Activated T-cell treated with anti-CD3 and anti-CD28 coated beads, Interleukin-2, amount 50 U/mL, for 24 hours (primary cell): ENCODE measurements around the gene KCNJ6.

Experiments used
- DNase-seq: peaks from one replicate; pipeline ENCODE4 v3.0.0-alpha.2; 2020
- H3K27ac Mint-ChIP-seq: 2 replicates; pipeline ENCODE4 v1.8.0; 2020; ENCODE audit warnings: mild to moderate bottlenecking, mixed read lengths
- H3K27me3 Mint-ChIP-seq: 2 replicates; pipeline ENCODE4 v1.8.0; 2020; ENCODE audit warnings: mixed read lengths
- H3K36me3 Mint-ChIP-seq: 2 replicates; pipeline ENCODE4 v1.8.0; 2020; ENCODE audit warnings: low read depth, mixed read lengths
- H3K4me1 Mint-ChIP-seq: 2 replicates; pipeline ENCODE4 v1.8.0; 2020; ENCODE audit warnings: low read depth, mixed read lengths
- H3K4me3 Mint-ChIP-seq: 2 replicates; pipeline ENCODE4 v1.8.0; 2020; ENCODE audit warnings: mild to moderate bottlenecking, moderate library complexity, mixed read lengths
- H3K9me3 Mint-ChIP-seq: 2 replicates; pipeline ENCODE4 v1.8.0; 2020; ENCODE audit warnings: mixed read lengths

KCNJ6 gene

GRCh38 chr21:37833301-37833700, 83.0 kb downstream of the KCNJ6 start:
- H3K36me3 Mint-ChIP-seq: no peaks in the 10 kb centered on the region
- no peak for DNase-seq
- no peaks in the 10 kb centered on the region for H3K9me3 Mint-ChIP-seq
- no peak overlapping the region for H3K27ac Mint-ChIP-seq
- H3K4me1 Mint-ChIP-seq: no peaks in the 10 kb centered on the region
- H3K27me3 Mint-ChIP-seq: peaks cover 19% of the 10 kb centered on the region
- H3K4me3 Mint-ChIP-seq: no peak overlapping the region

DNA sequence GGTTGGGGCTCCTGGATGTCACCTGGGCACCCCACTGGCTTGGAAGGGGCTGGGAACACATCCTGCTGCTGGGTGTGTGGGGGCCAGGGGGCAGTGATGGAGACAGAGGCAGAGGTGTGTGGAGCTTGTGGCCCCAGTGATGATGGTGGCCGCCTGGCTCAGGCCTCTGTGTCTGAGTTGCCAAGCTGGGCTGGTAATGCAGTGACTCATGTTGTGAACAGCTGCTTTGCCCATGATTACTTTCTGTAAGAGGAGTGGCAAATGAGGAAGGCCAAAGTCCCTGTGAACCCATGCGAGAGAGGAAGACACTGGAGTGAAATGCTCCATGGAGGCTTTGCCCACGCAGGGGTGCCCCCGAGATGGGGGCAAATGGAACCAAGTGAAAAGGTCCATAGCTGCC, 86.8 kb downstream of the KCNJ6 start:
- Mint-ChIP-seq H3K4me3 (no peak overlapping the region), H3K27ac (no peak overlapping the region)

DNA sequence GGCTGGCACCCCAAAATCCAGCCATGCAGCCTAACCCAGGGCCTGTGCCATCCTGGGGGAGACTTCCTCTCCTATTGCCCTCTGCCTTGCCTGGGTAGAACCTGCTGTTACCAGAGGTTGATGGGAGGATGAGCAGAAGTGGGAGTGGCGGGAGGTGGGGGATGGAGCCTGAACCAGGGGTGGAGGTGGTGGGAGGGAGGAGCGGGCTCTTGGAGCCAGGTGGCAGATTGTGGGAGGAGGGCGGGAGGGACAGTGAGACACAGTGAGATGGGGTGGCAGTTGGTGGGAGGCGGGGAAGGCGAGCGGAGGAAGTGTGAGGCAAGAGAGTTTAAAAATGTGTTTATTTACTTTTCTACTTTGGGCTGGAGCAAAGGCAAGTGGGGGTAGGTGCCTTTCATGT, 87.3 kb downstream of the KCNJ6 start:
- DNase-seq: no peak
- H3K36me3 Mint-ChIP-seq: no peaks in the 10 kb centered on the region

More for the DNA sequence above, 86.8 kb downstream of the KCNJ6 start:
- Mint-ChIP-seq H3K36me3 (no peaks in the 10 kb centered on the region), H3K9me3 (no peaks in the 10 kb centered on the region), H3K27me3 (peaks cover 22% of the 10 kb centered on the region), H3K4me1 (no peaks in the 10 kb centered on the region)
- no peak for DNase-seq

GRCh38 chr21:37828556-37828955, 87.7 kb downstream of the KCNJ6 start:
- DNase-seq: no peak
- no peaks in the 10 kb centered on the region for H3K36me3 Mint-ChIP-seq
- no peak overlapping the region for H3K4me3 Mint-ChIP-seq
- peaks cover 19% of the 10 kb centered on the region for H3K27me3 Mint-ChIP-seq
- no peaks in the 10 kb centered on the region for H3K9me3 Mint-ChIP-seq
- no peak overlapping the region for H3K27ac Mint-ChIP-seq
- no peaks in the 10 kb centered on the region for H3K4me1 Mint-ChIP-seq

More for the DNA sequence above, 87.3 kb downstream of the KCNJ6 start:
- Mint-ChIP-seq H3K4me3 (no peak overlapping the region), H3K9me3 (no peaks in the 10 kb centered on the region), H3K27me3 (peaks cover 22% of the 10 kb centered on the region), H3K27ac (no peak overlapping the region), H3K4me1 (no peaks in the 10 kb centered on the region)

GRCh38 chr21:37827913-37828312, 88.3 kb downstream of the KCNJ6 start:
- no peaks in the 10 kb centered on the region for H3K36me3 Mint-ChIP-seq
- H3K4me3 Mint-ChIP-seq: no peak overlapping the region
- H3K27me3 Mint-ChIP-seq: peaks cover 23% of the 10 kb centered on the region
- DNase-seq: no peak
- H3K4me1 Mint-ChIP-seq: no peaks in the 10 kb centered on the region
- no peaks in the 10 kb centered on the region for H3K9me3 Mint-ChIP-seq
- H3K27ac Mint-ChIP-seq: no peak overlapping the region

DNA sequence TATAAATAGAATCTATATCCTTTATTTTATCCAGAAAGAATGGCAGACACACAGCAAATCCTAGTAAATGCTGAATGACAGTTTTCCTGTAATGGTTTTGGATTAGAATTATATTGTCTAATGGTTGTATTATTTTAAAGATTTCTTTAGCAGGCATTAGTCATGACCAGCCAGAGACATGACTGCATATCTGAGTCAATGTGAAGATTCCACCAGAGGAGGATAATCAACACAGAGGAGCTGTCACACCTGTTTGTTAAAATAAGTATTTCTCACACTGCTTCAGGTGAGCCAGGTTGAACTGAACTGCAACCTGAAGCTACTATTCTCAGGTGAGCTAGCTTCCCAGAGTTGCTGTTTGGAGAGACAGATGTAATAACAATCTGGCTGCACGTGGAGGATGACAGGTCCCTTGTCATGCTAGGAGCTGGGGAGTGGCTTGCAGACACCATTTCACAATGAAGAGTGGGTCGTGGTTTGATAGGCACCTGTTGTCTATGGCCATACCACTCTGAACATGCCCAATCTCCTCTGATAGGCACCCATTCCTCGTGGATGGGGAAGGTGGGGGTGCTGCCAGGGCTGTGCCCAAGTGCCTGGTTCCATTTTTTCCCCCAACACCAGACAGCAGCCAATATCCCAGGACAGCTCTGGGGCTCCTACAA, 94.3 kb downstream of the KCNJ6 start:
- no peak for DNase-seq
- peaks cover 12% of the 10 kb centered on the region for H3K27me3 Mint-ChIP-seq
- H3K36me3 Mint-ChIP-seq: no peaks in the 10 kb centered on the region
- no peak overlapping the region for H3K4me3 Mint-ChIP-seq
- no peaks in the 10 kb centered on the region for H3K4me1 Mint-ChIP-seq
- no peaks in the 10 kb centered on the region for H3K9me3 Mint-ChIP-seq
- no peak overlapping the region for H3K27ac Mint-ChIP-seq

DNA sequence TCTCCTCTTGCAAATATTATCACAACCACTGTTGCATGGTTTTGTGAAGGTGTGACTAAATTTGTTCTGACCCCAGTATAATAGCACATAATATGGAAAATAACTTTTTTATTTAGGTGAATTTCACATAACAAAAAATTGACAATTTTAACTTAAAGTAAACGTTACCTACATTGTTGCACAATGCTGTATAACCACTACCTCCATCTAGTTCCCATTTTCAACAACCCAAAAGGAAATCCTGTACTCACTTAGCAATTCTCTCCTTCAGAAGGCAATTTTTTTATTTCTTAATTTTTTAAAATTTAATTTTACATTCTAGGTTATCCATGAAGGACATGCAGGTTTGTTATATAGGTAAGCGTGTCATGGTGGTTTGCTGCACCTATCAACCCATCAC, 95.2 kb downstream of the KCNJ6 start:
- no peak overlapping the region for H3K4me3 Mint-ChIP-seq
- H3K36me3 Mint-ChIP-seq: no peaks in the 10 kb centered on the region
- H3K9me3 Mint-ChIP-seq: no peaks in the 10 kb centered on the region
- DNase-seq: no peak
- H3K4me1 Mint-ChIP-seq: no peaks in the 10 kb centered on the region
- no peak overlapping the region for H3K27ac Mint-ChIP-seq
- peaks cover 12% of the 10 kb centered on the region for H3K27me3 Mint-ChIP-seq

GRCh38 chr21:37819372-37819771, 96.9 kb downstream of the KCNJ6 start:
- Mint-ChIP-seq H3K36me3 (no peaks in the 10 kb centered on the region), H3K27ac (no peak overlapping the region), H3K9me3 (no peaks in the 10 kb centered on the region), H3K4me1 (no peaks in the 10 kb centered on the region), H3K27me3 (peaks cover 9% of the 10 kb centered on the region), H3K4me3 (no peak overlapping the region)
- no peak for DNase-seq

DNA sequence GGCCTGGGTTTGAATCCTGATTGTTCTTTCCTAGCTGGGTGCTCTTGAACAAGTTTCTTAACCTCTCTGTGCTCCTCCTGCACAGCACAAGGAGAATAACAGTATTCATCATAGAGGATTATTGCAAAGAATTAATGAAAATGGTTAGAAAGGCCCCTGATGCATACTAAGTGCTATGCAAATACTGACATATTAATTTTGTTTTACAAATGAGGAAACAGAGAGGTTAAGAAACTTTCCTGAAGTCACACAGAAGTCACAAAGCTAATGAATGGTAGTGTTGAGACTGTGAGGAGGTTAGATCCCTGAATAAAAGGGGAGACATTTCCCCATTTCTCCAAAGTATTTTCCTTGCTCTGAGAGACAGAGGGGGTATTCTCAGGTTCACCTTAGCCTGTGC, 99.0 kb downstream of the KCNJ6 start:
- Mint-ChIP-seq H3K27me3 (peaks cover 5% of the 10 kb centered on the region), H3K4me3 (no peak overlapping the region), H3K4me1 (no peaks in the 10 kb centered on the region), H3K9me3 (peaks cover 6% of the 10 kb centered on the region), H3K27ac (no peak overlapping the region), H3K36me3 (no peaks in the 10 kb centered on the region)
- no peak for DNase-seq

DNA sequence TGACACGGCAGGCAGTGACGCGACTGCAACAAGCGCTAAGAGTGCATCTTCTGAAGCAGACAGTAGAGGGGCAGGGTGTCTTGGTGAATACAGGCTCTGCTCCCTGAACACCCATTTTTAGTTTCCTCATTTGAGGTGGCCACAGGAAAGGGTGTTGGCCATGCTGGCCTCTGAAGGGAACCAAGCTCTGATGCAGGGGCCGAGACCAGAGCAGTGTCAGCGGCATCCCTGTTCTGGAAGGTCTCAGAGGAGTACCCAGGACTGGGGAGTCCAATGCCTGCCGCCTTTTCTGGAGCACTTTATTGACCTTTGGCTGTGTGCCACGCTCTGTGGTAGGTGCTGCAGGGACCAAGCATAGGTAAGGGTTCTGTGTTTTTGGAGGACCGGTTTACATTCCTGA, 100.4 kb downstream of the KCNJ6 start:
- no peak for DNase-seq
- Mint-ChIP-seq H3K27ac (no peak overlapping the region), H3K4me3 (no peak overlapping the region), H3K9me3 (peaks cover 9% of the 10 kb centered on the region), H3K4me1 (no peaks in the 10 kb centered on the region), H3K36me3 (no peaks in the 10 kb centered on the region), H3K27me3 (peaks cover 13% of the 10 kb centered on the region)

DNA sequence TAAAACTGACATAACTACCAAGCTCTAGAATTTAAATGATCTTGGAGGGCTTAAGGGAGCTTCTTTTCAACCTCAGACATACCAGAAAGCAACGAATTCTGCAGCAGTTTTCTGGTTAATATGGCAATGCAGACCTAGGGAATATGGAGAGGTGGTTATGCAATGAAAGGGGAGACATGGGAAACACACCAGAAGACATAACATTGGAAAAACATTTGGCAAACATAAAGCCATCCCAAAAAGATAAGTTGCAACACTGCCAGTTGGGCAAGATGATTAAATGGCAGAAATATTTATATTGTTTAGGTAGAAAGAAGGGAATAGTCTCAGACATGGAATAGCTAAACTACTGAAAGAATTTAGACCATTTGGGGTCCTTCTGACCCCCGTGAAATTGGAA, 104.5 kb downstream of the KCNJ6 start:
- no peak overlapping the region for H3K4me3 Mint-ChIP-seq
- peaks cover 27% of the 10 kb centered on the region for H3K27me3 Mint-ChIP-seq
- peaks cover 9% of the 10 kb centered on the region for H3K9me3 Mint-ChIP-seq
- no peaks in the 10 kb centered on the region for H3K36me3 Mint-ChIP-seq
- DNase-seq: no peak
- no peaks in the 10 kb centered on the region for H3K4me1 Mint-ChIP-seq
- H3K27ac Mint-ChIP-seq: no peak overlapping the region

GRCh38 chr21:37808261-37808660, 108.0 kb downstream of the KCNJ6 start:
- no peaks in the 10 kb centered on the region for H3K4me1 Mint-ChIP-seq
- no peak overlapping the region for H3K27ac Mint-ChIP-seq
- H3K9me3 Mint-ChIP-seq: peaks cover 9% of the 10 kb centered on the region
- H3K27me3 Mint-ChIP-seq: peaks cover 45% of the 10 kb centered on the region
- no peaks in the 10 kb centered on the region for H3K36me3 Mint-ChIP-seq
- no peak for DNase-seq
- H3K4me3 Mint-ChIP-seq: no peak overlapping the region

GRCh38 chr21:37805266-37805665, 111.0 kb downstream of the KCNJ6 start:
- no peaks in the 10 kb centered on the region for H3K4me1 Mint-ChIP-seq
- DNase-seq: no peak
- no peaks in the 10 kb centered on the region for H3K9me3 Mint-ChIP-seq
- H3K36me3 Mint-ChIP-seq: no peaks in the 10 kb centered on the region
- H3K4me3 Mint-ChIP-seq: no peak overlapping the region
- no peak overlapping the region for H3K27ac Mint-ChIP-seq
- H3K27me3 Mint-ChIP-seq: peaks cover 50% of the 10 kb centered on the region

- Mint-ChIP-seq H3K9me3 (no peaks in the 10 kb centered on the region), H3K4me1 (no peaks in the 10 kb centered on the region), H3K36me3 (no peaks in the 10 kb centered on the region), H3K27me3 (peaks cover 49% of the 10 kb centered on the region), H3K4me3 (no peak overlapping the region), H3K27ac (no peak overlapping the region)
- DNase-seq: no peak
Measured at GRCh38 chr21:37804001-37804400, 112.3 kb downstream of the KCNJ6 start.

GRCh38 chr21:37803101-37803651, 113.1 kb downstream of the KCNJ6 start:
- Mint-ChIP-seq H3K27ac (no peak overlapping the region), H3K4me3 (no peak overlapping the region), H3K4me1 (no peaks in the 10 kb centered on the region), H3K9me3 (no peaks in the 10 kb centered on the region), H3K36me3 (no peaks in the 10 kb centered on the region), H3K27me3 (peaks cover 51% of the 10 kb centered on the region)
- no peak for DNase-seq
